Astrocyte of the cerebellum (primary cell): ENCODE measurements around the gene PPP5C.
"Not testable (repeated sequence)": the region's sequence is repeated elsewhere in the genome, so short reads cannot be mapped to it uniquely, and the experiment has no call there.

ENCODE experiments used
- DNase-seq: peaks from one replicate; pipeline ENCODE4 v3.0.0-alpha.2; 2011; ENCODE audit warnings: low read depth
- H3K4me3 ChIP-seq: 2 replicates; pipeline ENCODE4 v1.5.1; 2011; ENCODE audit warnings: mild to moderate bottlenecking, low read depth, low read length, moderate library complexity
- in situ Hi-C: cut with HindIII; loops from 2 replicates; pipeline ENCODE4 v1.10.0; 2017; ENCODE audit warnings: low sequenced_read_pairs
- TF ChIP-seq, protein P1 (sequence below): IDR thresholded peaks from 2 replicates; pipeline ENCODE4 v1.5.1; 2012; ENCODE audit warnings: low read length, low read depth, moderate library complexity, mild to moderate bottlenecking; ENCODE audit errors: missing control alignments

The PPP5C gene

DNA sequence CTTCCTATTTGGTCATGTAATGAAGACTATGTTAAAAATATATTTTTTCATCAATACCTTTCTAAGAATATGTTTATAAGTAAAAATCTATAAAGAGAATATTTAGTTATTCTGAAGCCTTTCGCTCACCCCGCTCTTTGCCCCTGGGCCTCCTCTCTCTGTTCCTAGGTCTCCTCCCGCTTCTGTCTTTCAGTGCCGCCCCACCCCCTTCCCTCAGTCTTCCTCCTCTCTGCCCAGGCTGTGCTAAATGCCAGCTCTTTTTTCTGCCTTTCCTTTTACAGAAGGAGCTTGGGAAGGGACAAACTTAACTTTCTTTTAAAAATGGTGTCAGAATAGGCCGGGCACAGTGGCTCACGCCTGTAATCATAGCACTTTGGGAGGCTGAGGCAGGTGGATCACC, 27.3 kb upstream of the PPP5C start:
- TF ChIP-seq, protein P1, sequence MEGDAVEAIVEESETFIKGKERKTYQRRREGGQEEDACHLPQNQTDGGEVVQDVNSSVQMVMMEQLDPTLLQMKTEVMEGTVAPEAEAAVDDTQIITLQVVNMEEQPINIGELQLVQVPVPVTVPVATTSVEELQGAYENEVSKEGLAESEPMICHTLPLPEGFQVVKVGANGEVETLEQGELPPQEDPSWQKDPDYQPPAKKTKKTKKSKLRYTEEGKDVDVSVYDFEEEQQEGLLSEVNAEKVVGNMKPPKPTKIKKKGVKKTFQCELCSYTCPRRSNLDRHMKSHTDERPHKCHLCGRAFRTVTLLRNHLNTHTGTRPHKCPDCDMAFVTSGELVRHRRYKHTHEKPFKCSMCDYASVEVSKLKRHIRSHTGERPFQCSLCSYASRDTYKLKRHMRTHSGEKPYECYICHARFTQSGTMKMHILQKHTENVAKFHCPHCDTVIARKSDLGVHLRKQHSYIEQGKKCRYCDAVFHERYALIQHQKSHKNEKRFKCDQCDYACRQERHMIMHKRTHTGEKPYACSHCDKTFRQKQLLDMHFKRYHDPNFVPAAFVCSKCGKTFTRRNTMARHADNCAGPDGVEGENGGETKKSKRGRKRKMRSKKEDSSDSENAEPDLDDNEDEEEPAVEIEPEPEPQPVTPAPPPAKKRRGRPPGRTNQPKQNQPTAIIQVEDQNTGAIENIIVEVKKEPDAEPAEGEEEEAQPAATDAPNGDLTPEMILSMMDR, result no peak
- in situ Hi-C loops, result no loop called here
- no peak for DNase-seq

DNA sequence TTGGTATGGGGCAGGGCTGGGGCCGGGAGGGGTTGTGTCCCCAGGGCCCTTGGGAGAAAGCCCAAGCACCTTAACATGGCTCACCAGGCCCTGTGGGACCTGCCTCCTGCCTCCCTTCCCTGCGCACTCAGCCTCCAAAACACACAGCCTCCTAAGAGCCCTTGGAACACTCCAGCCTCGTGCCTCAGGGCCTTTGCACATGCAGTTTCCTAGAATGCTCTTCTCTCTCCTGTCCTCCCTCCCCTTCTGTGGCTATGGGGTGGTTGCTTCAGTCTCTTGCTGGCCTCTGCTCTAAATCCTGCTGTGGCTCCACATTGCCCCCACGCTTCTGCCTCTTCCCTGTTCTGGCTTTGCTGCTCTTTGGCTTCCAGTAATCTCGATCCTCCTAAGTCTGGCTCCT, 26.3 kb upstream of the PPP5C start:
- no peak overlapping the region for H3K4me3 ChIP-seq
- in situ Hi-C loops, result no loop called here
- TF ChIP-seq, protein P1, result no peak
- no peak for DNase-seq

More for the DNA sequence above, 27.3 kb upstream of the PPP5C start:
- H3K4me3 ChIP-seq, result no peak overlapping the region

DNA sequence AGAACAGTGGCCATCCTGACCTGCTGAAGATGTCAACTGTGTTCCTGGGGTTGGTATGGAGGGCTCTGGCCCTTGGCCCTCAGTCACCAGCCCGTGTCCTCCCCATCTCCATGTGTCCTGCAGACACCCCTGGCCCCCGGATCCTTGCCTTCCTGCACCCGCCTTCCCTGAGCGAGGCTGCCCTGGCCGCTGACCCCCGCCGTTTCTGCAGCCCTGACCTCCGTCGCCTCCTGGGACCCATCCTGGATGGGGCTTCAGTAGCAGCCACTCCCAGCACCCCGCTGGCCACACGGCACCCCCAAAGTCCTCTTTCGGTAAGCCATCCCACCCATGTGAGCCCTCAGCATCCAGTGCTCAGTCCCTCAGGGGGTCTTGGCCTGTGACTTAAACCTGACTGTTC, 25.2 kb upstream of the PPP5C start:
- DNase-seq, result no peak
- H3K4me3 ChIP-seq, result no peak overlapping the region
- in situ Hi-C loops, result no loop called here
- TF ChIP-seq, protein P1, result no peak

DNA sequence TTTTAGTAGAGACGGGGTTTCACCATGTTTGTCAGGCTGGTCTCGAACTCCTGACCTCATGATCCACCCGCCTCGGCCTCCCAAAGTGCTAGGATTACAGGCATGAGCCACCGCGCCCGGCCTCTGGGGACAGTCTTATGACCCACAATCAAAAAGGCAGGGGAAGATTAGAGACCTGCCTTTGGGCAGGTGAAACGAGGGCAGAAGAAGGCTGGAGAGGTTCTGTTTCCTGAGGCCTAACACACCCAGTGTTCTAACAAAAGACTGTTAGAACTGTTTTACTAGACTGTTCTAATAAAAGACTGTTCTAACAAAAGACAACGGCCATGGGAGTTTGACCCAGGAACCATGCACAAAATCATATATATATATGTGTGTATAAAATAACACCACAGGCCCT, 23.7 kb upstream of the PPP5C start:
- DNase-seq, in situ Hi-C loops, H3K4me3 ChIP-seq: not testable (repeated sequence)

DNA sequence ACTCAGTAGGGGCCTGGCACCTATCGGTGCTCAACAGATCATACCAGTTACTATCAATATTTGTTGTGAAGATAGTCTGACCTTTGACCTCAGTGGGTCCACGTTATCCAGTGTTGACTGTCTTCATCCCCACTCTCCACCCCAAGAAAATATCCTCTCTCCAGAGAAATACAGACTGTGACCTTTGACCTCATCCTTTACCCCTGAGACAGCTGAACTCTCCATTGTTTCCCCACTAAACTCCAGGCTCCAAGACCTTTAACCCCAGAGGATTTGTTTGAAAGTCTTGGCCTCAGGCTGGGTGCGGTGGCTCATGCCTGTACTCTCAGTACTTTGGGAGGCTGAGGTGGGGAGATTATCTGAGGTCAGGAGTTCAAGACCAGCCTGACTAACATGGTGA, 22.6 kb upstream of the PPP5C start:
- H3K4me3 ChIP-seq, result no peak overlapping the region
- TF ChIP-seq, protein P1, result no peak
- in situ Hi-C loops, result no loop called here
- no peak for DNase-seq

DNA sequence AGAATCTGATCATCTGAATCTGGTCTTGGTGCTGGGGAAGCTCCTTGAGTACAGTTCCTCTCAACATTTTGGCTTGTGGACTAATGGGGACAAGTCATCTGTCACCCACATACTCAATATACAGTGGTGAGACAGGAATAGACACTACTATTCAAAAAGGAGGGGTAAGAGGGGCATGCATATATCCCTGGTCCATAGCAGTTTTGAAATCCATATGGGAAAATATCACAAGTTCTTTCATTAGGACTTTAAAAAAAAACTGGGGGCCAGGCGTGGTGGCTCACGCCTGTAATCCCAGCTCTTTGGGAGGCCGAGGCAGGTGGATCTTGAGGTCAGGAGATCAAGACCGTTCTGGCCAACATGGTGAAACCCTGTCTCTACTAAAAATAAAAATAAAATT, 20.3 kb upstream of the PPP5C start:
- DNase-seq, result no peak
- in situ Hi-C loops, result no loop called here

DNA sequence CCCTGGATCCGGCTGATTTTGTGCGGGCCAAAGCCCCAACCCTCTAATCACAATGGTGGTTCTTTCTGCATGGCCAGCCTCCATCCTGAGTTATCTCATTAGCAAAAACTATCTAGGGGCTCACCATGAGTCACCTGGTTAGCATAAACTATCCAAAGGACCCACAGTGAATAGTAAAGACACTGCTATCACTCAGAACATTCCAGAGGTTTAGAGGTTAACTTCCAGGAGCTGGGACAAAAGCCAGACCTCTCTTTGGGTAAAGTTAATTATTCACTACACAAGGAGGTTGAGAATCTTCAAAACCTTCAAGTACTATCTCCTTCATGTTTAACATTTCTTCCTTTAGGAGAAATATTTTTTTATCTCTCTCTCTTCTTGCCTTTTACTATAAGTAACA, 18.8 kb upstream of the PPP5C start:
- DNase-seq, result no peak
- TF ChIP-seq, protein P1, result no peak
- in situ Hi-C loops, result no loop called here
- no peak overlapping the region for H3K4me3 ChIP-seq

More for the DNA sequence above, 20.3 kb upstream of the PPP5C start:
- H3K4me3 ChIP-seq, result no peak overlapping the region
- TF ChIP-seq, protein P1, result no peak
